IPS-18c (cell line): ENCODE data around the gene EEPD1.
"Not testable (repeated sequence)": the region's sequence is repeated elsewhere in the genome, so short reads cannot be mapped to it uniquely, and the experiment has no call there.

ENCODE experiments used
- H3K4me3 ChIP-seq: 2 replicates; pipeline ENCODE4 v1.7.0; 2013; ENCODE audit warnings: low read depth, mild to moderate bottlenecking, low read length, moderate library complexity; ENCODE audit not compliant: insufficient read depth
- H3K9me3 ChIP-seq: one replicate; pipeline ENCODE4 v1.6.1; 2013; ENCODE audit warnings: mild to moderate bottlenecking, low read length, moderate library complexity; ENCODE audit not compliant: control insufficient read depth, insufficient read depth

Gene EEPD1

GRCh38 chr7:36219429-36219828 is 66.4 kb downstream of the EEPD1 start:
- H3K9me3 ChIP-seq = peaks cover 6% of the 10 kb centered on the region
- H3K4me3 ChIP-seq = no peak overlapping the region

- H3K4me3 ChIP-seq = no peak overlapping the region
- H3K9me3 ChIP-seq = no peaks in the 10 kb centered on the region
Observed at GRCh38 chr7:36223851-36224250, 70.8 kb downstream of the EEPD1 start.

- H3K9me3 ChIP-seq = no peaks in the 10 kb centered on the region
- no peak overlapping the region for H3K4me3 ChIP-seq
Observed at GRCh38 chr7:36224934-36225858, 72.1 kb downstream of the EEPD1 start.

- Histone ChIP-seq H3K4me3 (no peak overlapping the region), H3K9me3 (no peaks in the 10 kb centered on the region)
Observed at GRCh38 chr7:36226151-36226550, 73.1 kb downstream of the EEPD1 start.

DNA sequence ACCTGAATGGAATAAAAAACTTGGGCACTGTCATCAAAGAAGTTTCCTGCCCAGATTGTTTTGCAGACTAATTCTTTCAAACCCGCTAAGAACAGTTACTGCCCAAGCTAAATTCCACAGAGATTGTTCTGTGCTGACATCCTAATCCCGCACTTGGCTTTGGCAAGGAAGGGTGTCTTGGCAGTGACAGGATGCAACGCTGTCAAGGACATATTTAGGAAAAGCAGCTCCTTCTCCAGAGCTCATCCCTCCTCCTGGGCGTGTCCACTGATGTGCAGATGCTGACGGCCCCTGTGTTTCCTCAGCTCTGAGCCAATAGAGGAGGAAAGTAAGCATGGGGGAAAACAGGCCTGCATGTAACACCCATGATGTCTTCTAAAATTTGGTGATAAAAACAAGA is 74.2 kb downstream of the EEPD1 start:
- no peak overlapping the region for H3K4me3 ChIP-seq
- H3K9me3 ChIP-seq = no peaks in the 10 kb centered on the region

DNA sequence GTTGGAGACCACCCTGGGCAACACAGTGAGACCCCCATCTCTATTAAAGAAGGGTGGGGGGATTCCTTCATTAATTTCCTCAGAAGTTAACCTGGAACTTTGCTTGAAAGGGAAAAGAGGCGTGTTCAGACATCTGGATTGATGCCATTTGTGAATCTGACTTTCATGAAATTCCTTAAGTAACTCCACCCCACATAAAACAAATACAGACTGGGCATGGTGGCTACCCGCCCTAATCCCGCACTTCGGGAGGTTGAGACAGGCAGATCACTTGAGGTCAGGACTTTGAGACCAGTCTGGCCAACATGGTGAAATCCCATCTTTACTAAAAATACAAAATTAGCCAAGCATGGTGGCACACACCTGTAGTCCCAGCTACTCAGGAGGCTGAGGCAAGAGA is 75.0 kb downstream of the EEPD1 start:
- no peak overlapping the region for H3K4me3 ChIP-seq
- H3K9me3 ChIP-seq = no peaks in the 10 kb centered on the region

DNA sequence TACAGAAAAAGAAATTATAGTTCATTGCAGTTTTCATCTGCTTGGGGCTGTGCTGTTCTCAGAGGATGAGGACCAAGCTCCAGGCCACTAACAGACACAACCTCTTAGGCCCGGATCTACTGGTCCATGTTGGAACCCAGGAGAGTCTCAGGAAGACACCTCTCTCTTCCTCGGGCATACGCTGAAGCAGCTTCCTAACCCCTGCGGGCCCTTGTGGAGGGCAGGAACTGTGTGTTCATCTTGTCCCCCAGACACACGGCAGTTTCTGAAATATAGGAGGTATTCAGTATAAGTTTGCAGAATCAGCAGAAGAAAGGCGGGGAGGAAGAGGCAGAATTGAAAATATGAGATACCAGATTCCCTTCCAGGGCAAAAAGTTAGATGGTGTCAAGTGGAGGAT is 78.4 kb downstream of the EEPD1 start:
- H3K9me3 ChIP-seq = no peaks in the 10 kb centered on the region
- no peak overlapping the region for H3K4me3 ChIP-seq

DNA sequence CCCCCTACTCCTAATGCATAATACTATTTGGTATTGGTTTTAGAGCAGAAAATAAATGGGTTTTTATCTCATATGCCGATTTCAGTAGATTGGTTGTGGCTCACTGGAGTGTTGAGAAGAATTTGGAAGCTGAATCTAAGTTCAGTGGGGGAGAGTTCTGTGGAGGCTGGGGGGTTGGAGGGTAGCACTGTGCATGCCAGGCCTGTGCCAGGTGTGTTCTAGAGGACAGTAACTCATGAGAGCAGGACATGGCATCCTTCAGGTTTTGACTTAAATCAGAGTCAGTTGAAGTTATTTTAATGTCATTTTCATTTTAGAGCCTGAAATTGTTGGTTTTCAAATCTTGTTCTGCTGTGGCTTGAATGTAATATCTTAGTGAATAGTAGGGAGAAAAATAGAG is 79.5 kb downstream of the EEPD1 start:
- Histone ChIP-seq H3K4me3 (no peak overlapping the region), H3K9me3 (no peaks in the 10 kb centered on the region)

DNA sequence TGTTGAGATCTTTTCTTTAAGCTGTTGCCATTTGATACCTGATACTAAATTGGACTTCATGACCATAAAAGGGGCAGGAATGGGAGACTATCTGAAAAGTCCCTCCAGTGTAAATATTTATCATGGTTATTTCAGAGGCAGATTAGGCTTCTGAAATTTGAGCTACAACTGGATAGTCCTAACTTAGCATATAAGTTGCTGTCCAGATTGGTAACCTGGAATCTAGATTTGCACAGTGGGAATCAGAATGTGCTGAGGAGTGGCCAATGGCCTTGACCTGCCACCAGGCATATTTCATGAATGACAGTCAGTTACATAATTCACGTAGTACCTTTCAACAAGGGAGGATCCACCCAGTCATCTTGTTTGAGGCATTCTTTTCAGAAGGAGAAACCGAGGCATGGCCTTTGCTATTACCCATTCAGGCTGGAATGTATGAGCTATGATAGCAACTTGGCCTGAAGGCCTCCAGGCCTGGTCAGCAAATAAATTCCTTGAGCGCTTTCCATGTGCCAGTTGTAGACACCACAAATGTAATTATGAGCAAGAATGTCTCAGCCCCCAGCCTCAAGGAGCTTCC is 80.0 kb downstream of the EEPD1 start:
- Histone ChIP-seq H3K4me3 (no peak overlapping the region), H3K9me3 (no peaks in the 10 kb centered on the region)

DNA sequence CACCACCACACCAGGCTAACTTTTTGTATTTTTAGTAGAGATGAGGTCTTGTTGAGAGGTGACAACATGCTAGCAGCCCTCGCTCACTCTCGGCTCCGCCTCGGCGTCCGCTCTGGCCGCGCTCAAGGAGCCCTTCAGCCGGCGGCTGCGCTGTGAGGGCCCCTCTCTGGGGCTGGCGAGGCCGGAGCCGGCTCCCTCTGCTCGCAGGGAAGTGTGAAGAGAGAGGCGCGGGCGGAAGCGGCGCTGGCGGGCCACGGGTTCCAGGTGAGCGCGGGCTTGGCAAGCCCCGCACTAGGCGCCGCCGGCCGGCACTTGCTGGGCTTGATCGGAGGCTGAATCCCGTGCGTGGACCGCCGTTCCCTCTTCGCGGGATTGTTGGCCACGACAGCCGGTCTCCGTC is 83.0 kb downstream of the EEPD1 start:
- Histone ChIP-seq H3K4me3 (no peak overlapping the region), H3K9me3 (no peaks in the 10 kb centered on the region)

DNA sequence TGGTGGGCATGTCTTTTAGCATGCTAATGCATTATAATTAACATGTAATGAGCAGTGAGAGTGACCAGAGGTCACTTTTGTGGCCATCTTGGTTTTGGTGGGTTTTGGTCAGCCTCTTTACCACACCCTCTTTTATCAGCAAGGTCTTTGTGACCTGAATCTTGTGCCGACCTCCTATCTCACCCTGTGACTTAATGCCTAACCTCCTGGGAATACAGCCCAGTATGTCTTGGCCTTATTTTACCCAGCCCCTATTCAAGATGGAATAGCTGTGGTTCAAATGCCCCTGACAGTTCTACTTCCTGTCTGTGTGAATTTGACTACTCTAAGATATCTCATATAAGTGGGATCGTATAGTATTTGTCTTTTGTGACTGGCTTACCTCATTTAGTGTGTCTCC is 85.1 kb downstream of the EEPD1 start:
- no peaks in the 10 kb centered on the region for H3K9me3 ChIP-seq

DNA sequence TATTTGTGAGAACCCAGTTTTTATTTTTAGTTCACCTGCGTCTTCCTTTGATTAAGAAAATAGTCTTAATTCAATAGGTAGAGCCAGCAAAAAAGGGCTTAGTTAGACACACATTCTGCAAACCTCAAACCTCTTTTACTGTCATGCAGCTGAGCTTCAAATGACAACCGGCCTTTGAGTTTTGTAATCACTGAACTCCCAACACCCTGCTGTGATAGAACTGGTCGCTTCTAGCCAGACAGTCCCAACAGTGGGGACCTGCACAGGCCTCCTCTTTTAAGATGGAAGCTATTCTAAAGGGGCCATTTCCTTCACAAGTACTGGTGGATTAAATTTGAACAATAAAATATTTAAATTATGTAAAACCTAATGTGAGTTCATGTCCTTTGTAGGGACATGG is 90.3 kb downstream of the EEPD1 start:
- not testable (repeated sequence) for H3K4me3 ChIP-seq, H3K9me3 ChIP-seq

More for the DNA sequence above, 85.1 kb downstream of the EEPD1 start:
- H3K4me3 ChIP-seq = no peak overlapping the region

- not testable (repeated sequence) for H3K9me3 ChIP-seq
Observed at GRCh38 chr7:36244001-36244400, 90.9 kb downstream of the EEPD1 start.

DNA sequence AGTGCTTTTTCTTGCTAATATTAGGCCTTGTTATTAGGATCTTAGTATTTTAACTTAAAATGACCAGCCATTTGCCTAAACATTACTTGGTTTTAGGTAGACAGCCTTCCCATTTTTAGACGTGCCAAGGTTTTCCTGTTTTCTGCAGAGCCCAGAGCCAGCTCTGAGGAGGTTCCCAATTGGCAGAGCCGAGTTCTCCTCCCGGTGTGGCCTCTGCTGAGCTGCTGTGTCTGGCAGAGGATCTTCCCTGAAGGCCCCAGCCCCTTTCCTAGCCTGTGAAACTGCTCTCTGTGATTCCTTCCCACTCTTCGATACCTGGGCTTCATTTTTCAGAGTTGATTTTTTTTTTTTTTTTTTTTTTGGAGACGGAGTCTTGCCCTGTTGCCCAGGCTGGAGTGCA is 91.4 kb downstream of the EEPD1 start:
- Histone ChIP-seq H3K9me3 (no peaks in the 10 kb centered on the region), H3K4me3 (no peak overlapping the region)

More at GRCh38 chr7:36244001-36244400, 90.9 kb downstream of the EEPD1 start:
- H3K4me3 ChIP-seq = not testable (repeated sequence)

GRCh38 chr7:36245684-36246299 is 92.7 kb downstream of the EEPD1 start:
- Histone ChIP-seq H3K4me3 (no peak overlapping the region), H3K9me3 (no peaks in the 10 kb centered on the region)

DNA sequence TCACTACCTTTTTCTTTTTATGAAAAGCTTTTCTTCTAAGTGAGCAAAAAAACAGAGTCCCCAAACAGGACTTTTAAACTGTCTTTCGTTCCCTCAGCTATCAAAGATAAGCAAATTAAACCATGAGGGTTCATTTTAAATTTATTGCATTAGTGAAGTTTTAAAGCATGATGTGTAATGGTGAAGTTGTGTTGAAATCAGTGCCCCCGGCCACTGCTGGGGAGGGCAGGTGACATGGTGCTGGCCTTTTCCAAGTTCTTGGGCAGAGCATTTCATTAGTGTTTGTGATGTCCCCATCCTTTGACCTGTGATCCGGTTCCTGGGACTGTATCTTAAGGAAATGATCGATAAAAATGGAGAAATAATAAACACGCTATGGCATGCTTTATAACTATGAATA is 96.0 kb downstream of the EEPD1 start:
- Histone ChIP-seq H3K9me3 (no peaks in the 10 kb centered on the region), H3K4me3 (no peak overlapping the region)

GRCh38 chr7:36253699-36254098 is 100.6 kb downstream of the EEPD1 start:
- no peaks in the 10 kb centered on the region for H3K9me3 ChIP-seq

More at GRCh38 chr7:36253699-36254098, 100.6 kb downstream of the EEPD1 start:
- H3K4me3 ChIP-seq = no peak overlapping the region
